Common myeloid progenitor, CD34-positive (primary cell): ENCODE results near the gene TAS2R3.

Source experiments
- CTCF ChIA-PET: fragments of 350-600 bp; sonication (Branson Sonifier 250); formaldehyde crosslinking; loops from one replicate; lab custom pipeline; 2021; ENCODE audit warnings: antibody characterized with exemption; lab: Charles Lee
- POLR2A ChIA-PET: fragments of 350-600 bp; sonication (Branson Sonifier 250); formaldehyde crosslinking; loops from one replicate; lab custom pipeline; 2021; ENCODE audit warnings: antibody characterized with exemption; lab: Charles Lee
- DNase-seq, 3 donors: peaks; one replicate each; pipeline versions ENCODE4 v3.0.0 to v3.0.0-alpha.2; 2013
- H3K27ac ChIP-seq, 2 experiments: 1 replicate in 1 of 2; 2 replicates in 1 of 2; pipeline ENCODE4 v1.7.0; 2013; ENCODE audit warnings: inconsistent platforms in 2 of 2, low read length in 2 of 2, mild to moderate bottlenecking in 2 of 2, low read depth in 1 of 2, moderate library complexity in 1 of 2; ENCODE audit not compliant: severe bottlenecking in 2 of 2, insufficient read depth in 1 of 2, poor library complexity in 1 of 2
- H3K27me3 ChIP-seq, 5 experiments: replicated peaks in 2 of 5; 1 replicate in 3 of 5; 2 replicates in 2 of 5; pipeline versions ENCODE4 v1.6.1 to v1.7.0; 2013; ENCODE audit warnings: low read length in 4 of 5, mild to moderate bottlenecking in 2 of 5, moderate library complexity in 2 of 5, inconsistent platforms in 1 of 5; ENCODE audit not compliant: insufficient read depth in 5 of 5, control insufficient read depth in 4 of 5
- H3K36me3 ChIP-seq, 4 experiments: 1 replicate in 2 of 4; 2 replicates in 2 of 4; pipeline versions ENCODE4 v1.6.1 to v1.7.0; 2013; ENCODE audit warnings: low read length in 3 of 4, control low read depth in 1 of 4, mild to moderate bottlenecking in 1 of 4; ENCODE audit not compliant: control insufficient read depth in 4 of 4, insufficient read depth in 4 of 4
- H3K4me1 ChIP-seq, 4 experiments: 1 replicate in 3 of 4; 2 replicates in 1 of 4; pipeline versions ENCODE4 v1.6.1 to v1.7.1; 2013; ENCODE audit warnings: low read length in 3 of 4, mild to moderate bottlenecking in 3 of 4, control low read depth in 1 of 4, inconsistent platforms in 1 of 4, moderate library complexity in 1 of 4; ENCODE audit not compliant: control insufficient read depth in 4 of 4, insufficient read depth in 4 of 4; ENCODE audit errors: control extremely low read depth in 1 of 4
- H3K4me3 ChIP-seq, 7 experiments: 1 replicate in 4 of 7; 2 replicates in 3 of 7; pipeline versions ENCODE4 v1.5.1 to v1.7.0; 2013; ENCODE audit warnings: mild to moderate bottlenecking in 7 of 7, low read length in 6 of 7, moderate library complexity in 6 of 7, inconsistent platforms in 2 of 7, low read depth in 2 of 7, control low read depth in 1 of 7; ENCODE audit not compliant: insufficient read depth in 4 of 7, control insufficient read depth in 1 of 7; ENCODE audit errors: extremely low read depth in 1 of 7
- H3K9me3 ChIP-seq, 5 experiments: 1 replicate in 4 of 5; 2 replicates in 1 of 5; pipeline versions ENCODE4 v1.6.1 to v1.7.1; 2013; ENCODE audit warnings: low read length in 4 of 5, mild to moderate bottlenecking in 2 of 5, inconsistent platforms in 1 of 5, low read depth in 1 of 5, moderate library complexity in 1 of 5; ENCODE audit not compliant: control insufficient read depth in 4 of 5, insufficient read depth in 2 of 5; ENCODE audit errors: control extremely low read depth in 1 of 5
- whole genome bisulfite sequencing: methylation state at CpG from one replicate; pipeline ENCODE4 v1.1.5; 2013; ENCODE audit not compliant: insufficient coverage; 5-methylcytosine and 5-hydroxymethylcytosine counted together

TAS2R3 gene

GRCh38 chr7:141776374-141776773 is 12.5 kb downstream of the TAS2R3 start, which contains the start of gene TAS2R4:
Gene TAS2R4 (plus strand): TSS chr7:141776674. CDS start chr7:141778489, 1,815 bp downstream.
- Histone ChIP-seq H3K27ac (no peak within 1 kb of the TSS), H3K4me1 (no peaks in the 10 kb centered on the region), H3K27me3 (no peaks in the 10 kb centered on the region), H3K36me3 (peaks cover 3 to 29% (median 19%) of the 10 kb centered on the region in 4 experiments), H3K4me3 (no peak within 1 kb of the TSS), H3K9me3 (peaks cover 0 to 9% (median 2%) of the 10 kb centered on the region in 5 experiments)
- 100% methylated on average over 1 of the region's 1 CpG for WGBS
- POLR2A ChIA-PET, result no interaction called here
- DNase-seq, result no peak
- CTCF ChIA-PET, result interaction anchor here (1.0 to 2.0 kb wide), 2 partner anchors 10 to 26 kb away, joined by 3 to 7 read pairs; no protein-coding TSS in a partner anchor

- WGBS, result 66% methylated on average over 8 of the region's 13 CpGs
- CTCF ChIA-PET, result interaction anchor here (0.7 to 2.0 kb wide), 11 partner anchors 9 to 447 kb away, joined by 3 to 7 read pairs (median 5); partner anchors contain the start of genes PRSS37, SSBP1 and TAS2R4
- no peak overlapping the region for H3K4me3 ChIP-seq
These were observed 22.0 kb downstream of the TAS2R3 start for GRCh38 chr7:141785706-141786552.

DNA sequence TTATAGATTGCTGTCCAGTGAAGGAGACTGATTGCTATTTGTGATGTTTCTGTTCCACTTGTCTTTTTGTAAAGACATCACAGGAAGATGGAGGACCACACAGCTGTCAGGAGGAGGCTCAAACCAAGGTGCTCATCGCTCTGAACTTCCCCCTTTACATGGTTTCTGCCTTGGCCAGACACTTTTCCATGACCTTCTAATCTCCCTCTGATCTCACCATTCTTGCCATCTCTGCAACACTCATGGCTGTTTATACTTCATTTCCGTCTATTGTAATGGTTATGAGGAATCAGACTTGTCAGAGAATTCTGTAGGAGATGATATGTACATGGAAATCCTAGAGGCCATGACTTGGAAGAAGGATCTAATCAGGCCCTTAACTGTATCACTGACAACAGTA is 24.4 kb downstream of the TAS2R3 start:
- Histone ChIP-seq H3K4me1 (no peaks in the 10 kb centered on the region), H3K36me3 (peaks cover 0 to 9% (median 5%) of the 10 kb centered on the region in 4 experiments), H3K27me3 (no peaks in the 10 kb centered on the region), H3K4me3 (no peak overlapping the region), H3K27ac (no peak overlapping the region), H3K9me3 (no peaks in the 10 kb centered on the region)
- no peak for DNase-seq
- ChIA-PET CTCF (interaction anchor here (1.2 to 1.3 kb wide), 2 partner anchors 134 to 140 kb away, joined by 3 to 4 read pairs; no protein-coding TSS in a partner anchor), POLR2A (interaction anchor here (0.6 kb wide), 1 partner anchor 134 kb away, joined by 3 read pairs; no protein-coding TSS in a partner anchor)
- WGBS, result no CpG with 5 or more reads among the region's 2 CpGs

More at GRCh38 chr7:141785706-141786552, 22.0 kb downstream of the TAS2R3 start:
- Histone ChIP-seq H3K36me3 (peaks cover 0 to 8% (median 5%) of the 10 kb centered on the region in 4 experiments), H3K4me1 (no peaks in the 10 kb centered on the region), H3K27ac (no peak overlapping the region), H3K9me3 (no peaks in the 10 kb centered on the region), H3K27me3 (no peaks in the 10 kb centered on the region)
- POLR2A ChIA-PET, result no interaction called here
- DNase-seq, result peak; percentile 48 to 77 (median 67)

DNA sequence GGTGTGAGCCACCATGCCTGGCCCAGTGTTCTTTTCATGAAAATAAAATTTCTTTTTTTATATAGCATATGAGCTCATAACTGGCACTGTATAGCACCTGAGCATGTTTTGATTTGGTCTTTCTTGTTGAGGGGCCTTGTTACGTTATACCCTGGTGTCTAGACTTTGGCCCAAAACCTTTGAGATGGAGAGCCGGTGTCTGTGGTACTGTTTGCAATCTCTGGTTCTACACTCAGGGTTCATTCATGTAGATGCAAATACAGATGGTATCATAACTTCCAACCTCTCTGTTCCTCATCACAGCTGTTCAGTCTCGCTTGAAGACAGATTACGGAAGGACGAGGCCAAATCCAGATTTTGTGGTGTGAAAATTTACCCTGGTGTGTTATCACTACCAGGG is 26.0 kb downstream of the TAS2R3 start, which contains the start of gene TAS2R5:
TAS2R5 (plus strand) TSS at position 301 of the 400 bp plus-strand sequence. CDS start 145 bp downstream, outside the sequence.
- CTCF ChIA-PET, result no interaction called here
- no peak within 1 kb of the TSS for H3K27ac ChIP-seq
- POLR2A ChIA-PET, result no interaction called here

GRCh38 chr7:141792526-141792925 is 28.6 kb downstream of the TAS2R3 start:
- peaks cover 2 to 11% (median 5%) of the 10 kb centered on the region in 4 experiments for H3K36me3 ChIP-seq
- DNase-seq, result no peak
- H3K4me3 ChIP-seq, result no peak overlapping the region
- CTCF ChIA-PET, result no interaction called here
- POLR2A ChIA-PET, result no interaction called here
- no peak overlapping the region for H3K27ac ChIP-seq
- no peaks in the 10 kb centered on the region for H3K9me3 ChIP-seq
- no peaks in the 10 kb centered on the region for H3K27me3 ChIP-seq
- 100% methylated on average over 1 of the region's 2 CpGs for WGBS
- H3K4me1 ChIP-seq, result no peaks in the 10 kb centered on the region

More for the DNA sequence above, 26.0 kb downstream of the TAS2R3 start, which contains the start of gene TAS2R5:
- H3K27me3 ChIP-seq, result no peaks in the 10 kb centered on the region
- no peak within 1 kb of the TSS for H3K4me3 ChIP-seq
- no peak for DNase-seq
- no peaks in the 10 kb centered on the region for H3K9me3 ChIP-seq
- peaks cover 2 to 11% (median 5%) of the 10 kb centered on the region in 4 experiments for H3K36me3 ChIP-seq
- H3K4me1 ChIP-seq, result no peaks in the 10 kb centered on the region
- WGBS, result 80% methylated on average over 2 of the region's 5 CpGs
